Body of pancreas (tissue), 4 donors: ENCODE results near the gene ATP11A.

Experiments used
- POLR2A ChIP-seq, 3 donors: fragments of 450-650 bp; IDR thresholded peaks; one replicate each; pipeline ENCODE4 v1.6.1; 2016; ENCODE audit warnings: antibody characterized with exemption in 3 of 3, mild to moderate bottlenecking in 2 of 3
- TF ChIP-seq, protein P1 (sequence below), 7 experiments: fragments of 450-650 bp in 4 of 7; fragments of 200-600 bp in 3 of 7; sonication (generic) in 3 of 7; IDR thresholded peaks; one replicate each; pipeline ENCODE4 v1.5.1; 2016 to 2019; ENCODE audit warnings: antibody characterized with exemption in 7 of 7

DNA sequence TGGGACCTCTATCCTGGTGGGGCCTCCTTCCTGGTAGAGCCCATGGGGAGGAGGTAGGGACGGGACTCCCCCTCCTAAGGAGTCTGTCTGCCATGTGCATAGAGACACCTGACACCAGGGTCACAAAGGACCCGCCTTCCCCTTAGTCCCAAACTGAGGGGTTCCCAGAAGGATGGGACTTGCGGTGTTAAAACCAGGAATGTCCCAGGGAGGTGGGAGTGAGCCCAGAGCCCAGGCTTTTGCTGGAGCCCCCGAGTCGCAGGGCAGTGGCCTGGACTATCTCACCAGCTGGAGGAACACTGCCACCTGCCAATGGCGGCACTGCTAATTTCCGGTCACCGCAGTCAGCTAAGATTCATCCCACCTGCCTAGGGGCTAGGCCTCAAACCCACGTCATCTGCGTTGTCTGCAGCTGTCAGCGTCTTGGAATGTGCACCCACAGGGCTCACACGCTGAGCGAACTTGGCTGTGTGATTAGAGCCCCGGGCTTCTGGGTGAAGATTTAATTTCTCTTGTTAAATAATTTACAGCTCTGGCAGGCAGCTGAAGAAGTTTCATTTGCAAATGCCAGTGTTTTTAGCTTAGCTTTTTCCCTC lies 31.9 kb upstream of the ATP11A start:
- TF ChIP-seq, protein P1, sequence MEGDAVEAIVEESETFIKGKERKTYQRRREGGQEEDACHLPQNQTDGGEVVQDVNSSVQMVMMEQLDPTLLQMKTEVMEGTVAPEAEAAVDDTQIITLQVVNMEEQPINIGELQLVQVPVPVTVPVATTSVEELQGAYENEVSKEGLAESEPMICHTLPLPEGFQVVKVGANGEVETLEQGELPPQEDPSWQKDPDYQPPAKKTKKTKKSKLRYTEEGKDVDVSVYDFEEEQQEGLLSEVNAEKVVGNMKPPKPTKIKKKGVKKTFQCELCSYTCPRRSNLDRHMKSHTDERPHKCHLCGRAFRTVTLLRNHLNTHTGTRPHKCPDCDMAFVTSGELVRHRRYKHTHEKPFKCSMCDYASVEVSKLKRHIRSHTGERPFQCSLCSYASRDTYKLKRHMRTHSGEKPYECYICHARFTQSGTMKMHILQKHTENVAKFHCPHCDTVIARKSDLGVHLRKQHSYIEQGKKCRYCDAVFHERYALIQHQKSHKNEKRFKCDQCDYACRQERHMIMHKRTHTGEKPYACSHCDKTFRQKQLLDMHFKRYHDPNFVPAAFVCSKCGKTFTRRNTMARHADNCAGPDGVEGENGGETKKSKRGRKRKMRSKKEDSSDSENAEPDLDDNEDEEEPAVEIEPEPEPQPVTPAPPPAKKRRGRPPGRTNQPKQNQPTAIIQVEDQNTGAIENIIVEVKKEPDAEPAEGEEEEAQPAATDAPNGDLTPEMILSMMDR (IDR thresholded peaks at IDR 0.05), result no peak
- TF ChIP-seq POLR2A (IDR thresholded peaks at IDR 0.05), result no peak
